NCI-H2107 (cell line): Measurements from ENCODE around the gene ALOX5.
"Not testable (repeated sequence)": the region's sequence is repeated elsewhere in the genome, so short reads cannot be mapped to it uniquely, and the experiment has no call there.

Source experiments
- DNase-seq: peaks from one replicate; lab custom pipeline; 2025; lab: John Stamatoyannopoulos, UW

Gene ALOX5

GRCh38 chr10:45373576-45374349 is at the start of gene ALOX5:
TSS of gene ALOX5 (plus strand) at chr10:45374216. CDS start at chr10:45374280, 64 bp downstream.
- no peak for DNase-seq

- no peak for DNase-seq
Observed at GRCh38 chr10:45325116-45325515, 48.9 kb upstream of the ALOX5 start.

DNA sequence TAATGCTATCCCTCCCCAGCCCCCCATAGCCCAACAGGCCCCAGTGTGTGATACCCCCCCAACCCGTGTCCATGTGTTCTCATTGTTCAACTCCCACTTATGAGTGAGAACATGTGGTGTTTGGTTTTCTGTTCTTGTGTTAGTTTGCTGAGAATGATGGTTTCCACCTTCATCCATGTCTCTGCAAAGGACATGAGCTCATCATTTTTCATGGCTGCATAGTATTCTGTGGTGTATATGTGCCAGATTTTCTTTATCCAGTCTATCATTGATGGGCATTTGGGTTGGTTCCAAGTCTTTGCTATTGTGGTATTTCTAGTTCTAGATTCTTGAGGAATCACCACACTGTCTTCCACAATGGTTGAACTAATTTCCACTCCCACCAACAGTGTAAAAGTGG is 47.2 kb upstream of the ALOX5 start:
- DNase-seq = not testable (repeated sequence)

GRCh38 chr10:45331824-45332223 is 42.2 kb upstream of the ALOX5 start:
- not testable (repeated sequence) for DNase-seq

DNA sequence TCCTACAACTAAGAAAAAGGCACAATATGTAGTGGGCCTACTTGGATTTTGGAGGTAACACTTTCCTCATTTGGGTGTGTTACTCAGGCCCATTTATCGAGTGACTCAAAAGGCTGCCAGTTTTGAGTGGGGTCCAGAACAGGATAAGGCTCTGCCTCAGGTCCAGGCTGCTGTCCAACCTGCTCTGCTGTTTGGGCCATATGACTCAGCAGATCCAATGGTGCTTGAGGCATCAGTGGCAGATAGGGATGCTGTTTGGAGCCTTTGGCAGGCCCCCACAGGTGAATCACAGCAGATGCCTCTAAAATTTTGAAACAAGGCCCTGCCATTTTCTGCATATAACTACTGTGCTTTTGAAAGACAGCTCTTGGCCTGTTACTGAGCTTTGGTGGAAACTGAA is 34.1 kb upstream of the ALOX5 start:
- no peak for DNase-seq

GRCh38 chr10:45340420-45340819 is 33.6 kb upstream of the ALOX5 start:
- not testable (repeated sequence) for DNase-seq

DNA sequence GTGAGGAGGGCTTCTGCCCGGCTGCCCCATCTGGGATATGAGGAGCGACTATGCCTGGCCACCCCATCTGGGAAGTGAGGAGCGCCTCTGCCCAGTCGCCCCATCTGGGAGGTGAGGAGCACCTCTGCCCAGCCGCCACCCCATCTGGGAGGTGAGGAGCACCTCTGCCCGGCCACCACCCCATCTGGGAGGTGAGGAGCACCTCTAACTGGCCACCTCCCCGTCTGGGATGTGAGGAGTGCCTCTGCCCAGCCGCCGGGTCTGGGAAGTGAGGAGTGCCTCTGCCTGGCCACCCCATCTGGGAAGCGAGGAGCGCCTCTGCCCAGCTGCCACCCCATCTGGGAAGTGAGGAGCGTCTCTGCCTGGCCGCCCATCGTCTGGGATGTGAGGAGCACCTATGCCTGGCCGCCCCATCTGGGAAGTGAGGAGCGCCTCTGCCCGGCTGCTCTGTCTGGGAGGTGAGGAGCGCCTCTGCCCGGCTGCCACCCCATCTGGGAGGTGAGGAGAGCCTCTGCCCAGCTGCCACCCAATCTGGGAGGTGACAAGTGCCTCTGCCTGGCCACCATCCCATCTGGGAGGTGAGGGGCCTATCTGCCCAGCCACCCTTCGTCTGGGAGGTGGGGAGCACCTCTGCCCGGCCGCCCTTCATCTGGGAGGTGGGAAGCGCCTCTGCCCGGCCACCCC is 27.2 kb upstream of the ALOX5 start:
- DNase-seq = not testable (repeated sequence)

DNA sequence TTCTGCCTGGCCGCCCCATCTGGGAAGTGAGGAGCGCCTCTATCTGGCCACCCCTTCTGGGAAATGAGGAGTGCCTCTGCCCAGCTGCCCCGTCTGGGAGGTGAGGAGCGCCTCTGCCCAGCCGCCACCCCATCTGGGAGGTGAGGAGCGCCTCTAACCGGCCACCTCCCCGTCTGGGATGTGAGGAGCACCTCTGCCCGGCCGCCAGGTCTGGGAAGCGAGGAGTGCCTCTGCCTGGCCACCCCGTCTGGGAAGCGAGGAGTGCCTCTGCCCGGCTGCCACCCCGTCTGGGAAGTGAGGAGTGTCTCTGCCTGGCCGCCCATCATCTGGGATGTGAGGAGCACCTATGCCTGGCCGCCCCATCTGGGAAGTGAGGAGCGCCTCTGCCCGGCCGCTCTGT is 26.6 kb upstream of the ALOX5 start:
- DNase-seq = not testable (repeated sequence)

DNA sequence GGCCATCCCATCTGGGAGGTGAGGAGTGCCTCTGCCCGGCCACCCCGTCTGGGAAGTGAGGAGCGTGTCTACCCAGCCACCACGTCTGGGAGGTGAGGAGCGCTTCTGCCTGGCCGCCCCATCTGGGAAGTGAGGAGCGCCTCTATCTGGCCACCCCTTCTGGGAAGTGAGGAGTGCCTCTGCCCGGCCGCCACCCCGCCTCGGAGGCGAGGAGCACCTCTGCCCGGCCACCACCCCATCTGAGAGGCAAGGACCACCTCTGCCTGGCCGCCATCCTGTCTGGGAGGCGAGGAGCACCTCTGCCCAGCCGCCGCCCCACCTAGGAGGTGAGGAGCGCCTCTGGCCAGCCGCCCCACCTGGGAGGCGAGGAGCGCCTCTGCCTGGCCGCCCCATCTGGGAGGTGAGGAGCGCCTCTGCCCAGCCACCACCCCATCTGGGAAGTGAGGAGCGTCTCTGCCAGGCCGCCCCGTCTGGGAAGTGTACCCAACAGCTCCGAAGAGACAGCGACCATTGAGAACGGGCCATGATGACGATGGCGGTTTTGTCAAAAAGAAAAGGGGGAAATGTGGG is 25.7 kb upstream of the ALOX5 start:
- DNase-seq = not testable (repeated sequence)

DNA sequence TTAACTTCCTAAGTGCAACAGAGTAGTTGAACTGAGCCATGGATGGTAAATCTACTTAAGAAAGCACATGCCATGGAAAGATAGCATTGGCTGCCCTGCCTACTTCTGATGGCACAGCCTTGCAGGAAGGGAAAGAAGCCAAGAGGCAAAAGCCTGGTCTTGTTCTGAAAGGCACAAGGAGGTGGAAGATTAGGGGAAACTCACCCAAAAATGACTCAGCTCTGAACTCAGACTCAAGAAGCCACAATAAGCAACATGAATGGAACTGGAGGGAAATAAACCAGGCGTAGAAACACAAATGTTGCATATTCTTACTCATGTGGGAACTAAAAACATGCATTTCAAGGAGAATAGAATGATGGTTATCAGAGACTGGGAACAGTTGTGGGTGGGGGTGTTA is 20.8 kb upstream of the ALOX5 start:
- DNase-seq = no peak

DNA sequence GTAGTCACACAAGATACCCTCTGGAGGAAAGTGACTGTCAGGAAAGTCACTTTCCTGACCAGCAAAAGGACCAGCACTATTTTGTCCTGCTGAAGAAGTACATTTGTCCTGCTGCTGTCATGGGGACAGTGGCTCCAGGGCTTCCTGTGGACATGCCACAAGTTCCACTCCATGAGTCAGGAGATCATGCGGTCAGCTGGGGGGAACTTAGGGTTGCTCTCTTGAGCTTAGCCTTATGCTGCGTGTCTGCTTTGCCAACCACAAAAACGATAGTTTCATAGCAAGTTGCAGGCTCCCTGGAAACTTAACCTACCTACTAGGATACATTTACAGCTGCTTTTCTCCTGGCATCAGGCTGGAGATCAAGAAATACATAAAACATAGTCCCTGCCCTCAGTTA is 19.8 kb upstream of the ALOX5 start:
- DNase-seq = no peak

DNA sequence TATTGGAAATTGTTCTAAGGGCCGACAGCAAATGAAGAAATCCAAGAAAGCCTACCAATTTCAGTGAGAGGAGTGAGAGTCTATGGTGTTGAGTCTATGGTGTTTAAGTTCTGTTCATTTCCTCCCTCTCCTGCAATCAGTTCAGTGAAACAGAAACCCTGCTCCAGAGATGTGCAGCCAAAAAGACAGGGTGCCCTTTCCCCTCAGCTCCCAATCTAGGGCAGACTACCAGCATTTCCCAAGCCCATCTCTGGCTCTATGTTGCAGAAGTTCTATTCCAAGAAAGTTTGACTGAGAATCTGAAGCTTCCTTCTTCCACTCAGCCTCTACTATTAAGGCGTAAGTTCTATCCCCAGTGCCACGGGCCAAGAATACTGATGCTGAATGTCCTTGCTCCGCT is 18.5 kb upstream of the ALOX5 start:
- DNase-seq = no peak

GRCh38 chr10:45358961-45359360 is 15.1 kb upstream of the ALOX5 start:
- not testable (repeated sequence) for DNase-seq

DNA sequence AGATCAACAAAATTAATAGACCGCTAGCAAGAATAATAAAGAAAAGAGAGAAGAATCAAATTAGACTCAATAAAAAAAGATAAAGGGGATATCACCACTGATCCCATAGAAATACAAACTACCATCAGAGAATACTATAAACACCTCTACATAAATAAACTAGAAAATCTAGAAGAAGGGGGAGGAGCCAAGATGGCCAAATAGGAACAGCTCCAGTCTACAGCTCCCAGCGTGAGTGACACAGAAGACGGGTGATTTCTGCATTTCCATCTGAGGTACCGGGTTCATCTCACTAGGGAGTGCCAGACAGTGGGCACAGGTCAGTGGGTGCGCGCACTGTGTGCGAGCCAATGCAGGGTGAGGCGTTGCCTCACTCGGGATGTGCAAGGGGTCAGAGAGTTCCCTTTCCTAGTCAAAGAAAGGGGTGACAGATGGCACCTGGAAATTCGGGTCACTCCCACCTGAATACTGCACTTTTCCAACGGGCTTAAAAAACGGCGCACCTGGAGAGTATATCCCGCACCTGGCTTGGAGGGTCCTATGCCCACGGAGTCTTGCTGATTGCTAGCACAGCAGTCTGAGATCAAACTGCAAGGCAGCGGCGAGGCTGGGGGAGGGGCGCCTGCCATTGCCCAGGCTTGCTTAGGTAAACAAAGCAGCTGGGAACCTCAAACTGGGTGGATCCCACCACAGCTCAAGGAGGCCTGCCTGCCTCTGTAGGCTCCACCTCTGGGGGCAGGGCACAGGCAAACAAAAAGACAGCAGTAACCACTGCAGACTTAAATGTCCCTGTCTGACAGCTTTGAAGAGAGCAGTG is 11.8 kb upstream of the ALOX5 start:
- not testable (repeated sequence) for DNase-seq

- not testable (repeated sequence) for DNase-seq
Observed at GRCh38 chr10:45367643-45368042, 6.4 kb upstream of the ALOX5 start.

DNA sequence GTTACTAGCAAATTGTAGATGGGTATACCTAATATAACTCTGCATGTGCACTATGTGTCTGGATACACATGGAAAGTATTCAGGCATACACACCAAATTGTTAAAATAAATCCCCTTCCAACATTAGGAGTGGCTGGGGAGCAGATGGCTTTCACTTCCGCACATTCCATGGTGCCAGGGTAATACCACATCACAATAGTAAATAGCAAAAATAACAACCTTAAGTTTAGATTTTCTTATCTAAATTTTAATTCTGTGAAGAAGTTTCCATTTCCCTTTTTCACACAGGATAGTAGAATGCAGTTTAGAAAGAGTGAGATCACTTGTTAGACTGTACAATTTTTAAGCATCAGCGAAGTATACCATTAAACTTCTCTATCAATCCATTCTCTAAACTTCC is 5.8 kb upstream of the ALOX5 start:
- DNase-seq = no peak

- DNase-seq = no peak
Observed at GRCh38 chr10:45370202-45370955, 3.6 kb upstream of the ALOX5 start.

DNA sequence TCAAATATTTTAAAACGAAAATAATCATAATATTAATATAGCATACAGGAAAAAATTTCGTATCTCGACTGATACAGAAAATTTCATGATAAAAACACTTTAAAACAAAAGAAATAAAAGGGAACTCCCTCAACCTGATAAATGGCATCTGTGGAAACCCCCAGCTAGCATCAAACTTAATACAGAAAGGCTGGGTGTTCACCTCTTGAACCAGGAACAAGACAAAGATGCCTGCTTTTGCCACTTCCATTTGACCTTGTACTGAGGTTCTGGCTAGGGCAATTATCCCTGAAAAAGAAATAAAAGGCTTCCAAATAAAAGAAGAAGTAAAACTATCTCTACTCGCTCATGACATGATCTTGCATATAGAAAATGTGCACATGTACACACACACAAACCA is 2.5 kb upstream of the ALOX5 start:
- no peak for DNase-seq

DNA sequence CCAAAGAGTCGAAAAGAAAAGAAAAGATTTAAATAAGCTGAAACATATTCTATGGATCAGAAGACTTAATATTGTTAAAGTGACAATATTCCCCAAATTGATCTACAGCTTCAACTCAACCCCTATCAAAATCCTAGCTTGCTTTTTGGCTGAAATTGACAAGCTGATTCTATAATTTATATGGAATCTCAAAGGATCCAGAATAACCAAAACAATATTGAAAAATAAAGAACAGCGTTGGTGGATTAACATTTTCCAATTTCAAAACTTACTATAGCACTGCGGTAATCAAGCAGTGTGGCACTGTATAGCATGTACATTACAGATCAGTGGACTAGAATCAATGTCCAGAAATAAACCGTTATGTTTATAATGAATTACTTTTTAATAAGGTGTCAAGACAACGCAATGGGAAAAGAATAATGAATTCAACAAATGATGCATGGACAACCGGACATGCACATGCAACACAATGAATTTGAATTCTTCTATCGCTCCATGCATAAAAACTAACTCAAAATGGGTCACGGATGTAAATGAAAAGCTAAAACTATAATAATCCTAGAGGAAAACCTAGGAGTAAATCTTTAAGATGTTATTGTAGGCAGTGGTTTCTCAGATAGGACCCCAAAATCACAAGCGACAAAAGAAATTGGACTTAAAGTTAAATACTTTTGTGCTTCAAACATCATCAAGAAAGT is 1.6 kb upstream of the ALOX5 start:
- DNase-seq = no peak

DNA sequence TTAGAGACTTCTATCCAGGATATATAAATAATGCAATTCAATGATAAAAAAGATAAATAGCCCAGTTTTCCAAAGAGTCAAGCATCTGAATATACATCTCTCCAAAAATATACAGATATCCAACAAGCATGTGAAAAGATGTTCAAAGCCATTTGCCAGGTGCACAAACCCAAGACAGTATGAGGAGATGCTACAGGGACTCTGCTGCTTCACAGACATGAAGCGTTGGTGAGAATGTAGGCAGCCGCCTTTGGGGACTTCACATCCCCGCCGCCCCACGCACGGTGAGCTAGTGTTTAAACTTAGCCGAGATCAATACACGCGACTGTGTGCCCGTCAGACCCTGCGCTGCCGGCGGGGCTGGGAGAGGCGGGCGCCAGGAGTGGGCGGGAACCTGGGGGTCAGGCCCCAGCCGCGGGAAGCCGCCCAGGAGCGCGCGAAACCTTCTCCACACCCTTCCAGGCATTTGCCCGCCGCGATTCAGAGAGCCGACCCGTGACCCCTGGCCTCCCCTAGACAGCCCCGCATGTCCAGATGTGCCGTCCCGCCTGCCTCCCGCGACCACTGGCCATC is 927 bp upstream of the ALOX5 start:
- DNase-seq = no peak
